Liver (tissue), 3 donors: Measurements from ENCODE around the gene IFT57.
"Not testable (repeated sequence)": the region's sequence is repeated elsewhere in the genome, so short reads cannot be mapped to it uniquely, and the experiment has no call there.

ENCODE experiments used
- CTCF ChIP-seq: fragments of 150-350 bp; IDR thresholded peaks from 2 replicates; pipeline ENCODE4 v1.5.1; 2017; ENCODE audit warnings: improper control_type of control experiment, low read depth, low read length; ENCODE audit not compliant: missing input control
- EGR1 ChIP-seq, 2 donors: IDR thresholded peaks; 2 replicates each; pipeline ENCODE4 v1.6.1; 2016 to 2018; ENCODE audit warnings: antibody characterized with exemption in 2 of 2, low read depth in 2 of 2
- HNF4G ChIP-seq: IDR thresholded peaks from 2 replicates; pipeline ENCODE4 v1.6.1; 2016; ENCODE audit warnings: antibody characterized with exemption
- JUND ChIP-seq, 2 donors: IDR thresholded peaks; 2 replicates each; pipeline ENCODE4 v1.6.1; 2016; ENCODE audit warnings: antibody characterized with exemption in 2 of 2
- SP1 ChIP-seq: IDR thresholded peaks from 2 replicates; pipeline ENCODE4 v1.6.1; 2018; ENCODE audit warnings: antibody characterized with exemption, mild to moderate bottlenecking
- TAF1 ChIP-seq: conservative IDR thresholded peaks from 2 replicates; pipeline ENCODE4 v1.6.1; 2016; ENCODE audit warnings: antibody characterized with exemption, mild to moderate bottlenecking
- YY1 ChIP-seq: IDR thresholded peaks from 2 replicates; pipeline ENCODE4 v1.6.1; 2016; ENCODE audit warnings: antibody characterized with exemption, mild to moderate bottlenecking
- TF ChIP-seq, protein P1 (sequence below): IDR thresholded peaks from 2 replicates; pipeline ENCODE4 v1.6.1; 2016; ENCODE audit warnings: antibody characterized with exemption, mild to moderate bottlenecking
- TF ChIP-seq, protein P2 (sequence below): IDR thresholded peaks from 2 replicates; pipeline ENCODE4 v1.6.1; 2016; ENCODE audit warnings: antibody characterized with exemption
- donor health status: healthy.
- donor health status: healthy.

GRCh38 chr3:108264534-108265298, 42.5 kb upstream of the IFT57 start:
- not testable (repeated sequence) for TF ChIP-seq EGR1 (IDR thresholded peaks at IDR 0.05; ENCODE audit: low read depth in 2 of 2); YY1; CTCF; TAF1; JUND (IDR thresholded peaks at IDR 0.05); HNF4G; SP1
- TF ChIP-seq, protein P1, sequence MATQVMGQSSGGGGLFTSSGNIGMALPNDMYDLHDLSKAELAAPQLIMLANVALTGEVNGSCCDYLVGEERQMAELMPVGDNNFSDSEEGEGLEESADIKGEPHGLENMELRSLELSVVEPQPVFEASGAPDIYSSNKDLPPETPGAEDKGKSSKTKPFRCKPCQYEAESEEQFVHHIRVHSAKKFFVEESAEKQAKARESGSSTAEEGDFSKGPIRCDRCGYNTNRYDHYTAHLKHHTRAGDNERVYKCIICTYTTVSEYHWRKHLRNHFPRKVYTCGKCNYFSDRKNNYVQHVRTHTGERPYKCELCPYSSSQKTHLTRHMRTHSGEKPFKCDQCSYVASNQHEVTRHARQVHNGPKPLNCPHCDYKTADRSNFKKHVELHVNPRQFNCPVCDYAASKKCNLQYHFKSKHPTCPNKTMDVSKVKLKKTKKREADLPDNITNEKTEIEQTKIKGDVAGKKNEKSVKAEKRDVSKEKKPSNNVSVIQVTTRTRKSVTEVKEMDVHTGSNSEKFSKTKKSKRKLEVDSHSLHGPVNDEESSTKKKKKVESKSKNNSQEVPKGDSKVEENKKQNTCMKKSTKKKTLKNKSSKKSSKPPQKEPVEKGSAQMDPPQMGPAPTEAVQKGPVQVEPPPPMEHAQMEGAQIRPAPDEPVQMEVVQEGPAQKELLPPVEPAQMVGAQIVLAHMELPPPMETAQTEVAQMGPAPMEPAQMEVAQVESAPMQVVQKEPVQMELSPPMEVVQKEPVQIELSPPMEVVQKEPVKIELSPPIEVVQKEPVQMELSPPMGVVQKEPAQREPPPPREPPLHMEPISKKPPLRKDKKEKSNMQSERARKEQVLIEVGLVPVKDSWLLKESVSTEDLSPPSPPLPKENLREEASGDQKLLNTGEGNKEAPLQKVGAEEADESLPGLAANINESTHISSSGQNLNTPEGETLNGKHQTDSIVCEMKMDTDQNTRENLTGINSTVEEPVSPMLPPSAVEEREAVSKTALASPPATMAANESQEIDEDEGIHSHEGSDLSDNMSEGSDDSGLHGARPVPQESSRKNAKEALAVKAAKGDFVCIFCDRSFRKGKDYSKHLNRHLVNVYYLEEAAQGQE, result not testable (repeated sequence)
- TF ChIP-seq, protein P2, sequence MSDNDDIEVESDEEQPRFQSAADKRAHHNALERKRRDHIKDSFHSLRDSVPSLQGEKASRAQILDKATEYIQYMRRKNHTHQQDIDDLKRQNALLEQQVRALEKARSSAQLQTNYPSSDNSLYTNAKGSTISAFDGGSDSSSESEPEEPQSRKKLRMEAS, result not testable (repeated sequence)
